Measurements from ENCODE around the gene LIM2. TPM values are rescaled to one million over a fixed set of nuclear protein-coding genes. Genes with fewer than 3 reads are reported as not detected.

Gene LIM2
- total RNA-seq, 1 donor from 2014 or later: not detected

DNA sequence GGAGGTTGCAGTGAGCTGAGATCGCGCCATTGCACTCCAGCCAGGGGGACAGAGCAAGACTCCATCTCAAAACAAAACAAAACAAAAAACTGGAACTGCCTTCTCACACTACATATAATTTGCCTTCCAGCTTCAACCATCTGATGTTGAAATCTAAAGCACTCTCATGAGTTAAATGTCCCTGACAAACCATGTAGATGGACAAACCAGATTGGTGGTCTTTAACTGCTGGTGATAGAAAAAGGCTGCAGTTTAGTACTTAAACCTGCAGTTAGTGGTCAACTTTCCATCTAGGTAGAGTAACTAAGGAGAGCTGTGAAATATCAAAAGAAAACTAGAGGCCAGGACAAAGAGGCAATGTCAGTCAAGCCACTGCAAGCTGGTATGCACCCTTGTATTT lies 8.4 kb upstream of the LIM2 start:
- H3K27me3 ChIP-seq: no peaks in the 10 kb centered on the region
- intact Hi-C loops (cut with DNase I): loop anchor here (10.0 kb wide), 1 partner anchor 61 kb away; no protein-coding TSS in a partner anchor
- H3K27ac ChIP-seq: no peak overlapping the region
- no peak for DNase-seq (ENCODE audit: extremely low spot score in 2 of 2)
- no peaks in the 10 kb centered on the region for H3K9me3 ChIP-seq
- no peaks in the 10 kb centered on the region for H3K36me3 ChIP-seq
- H3K4me1 ChIP-seq: peaks cover 14% of the 10 kb centered on the region
- H3K4me3 ChIP-seq: no peak overlapping the region
- TF ChIP-seq POLR2A (IDR thresholded peaks at IDR 0.05) (no peak), POLR2AphosphoS5 (IDR thresholded peaks at IDR 0.05; ENCODE audit: insufficient read depth in 1 of 2, low read depth in 1 of 2) (no peak)
- TF ChIP-seq, protein P1, sequence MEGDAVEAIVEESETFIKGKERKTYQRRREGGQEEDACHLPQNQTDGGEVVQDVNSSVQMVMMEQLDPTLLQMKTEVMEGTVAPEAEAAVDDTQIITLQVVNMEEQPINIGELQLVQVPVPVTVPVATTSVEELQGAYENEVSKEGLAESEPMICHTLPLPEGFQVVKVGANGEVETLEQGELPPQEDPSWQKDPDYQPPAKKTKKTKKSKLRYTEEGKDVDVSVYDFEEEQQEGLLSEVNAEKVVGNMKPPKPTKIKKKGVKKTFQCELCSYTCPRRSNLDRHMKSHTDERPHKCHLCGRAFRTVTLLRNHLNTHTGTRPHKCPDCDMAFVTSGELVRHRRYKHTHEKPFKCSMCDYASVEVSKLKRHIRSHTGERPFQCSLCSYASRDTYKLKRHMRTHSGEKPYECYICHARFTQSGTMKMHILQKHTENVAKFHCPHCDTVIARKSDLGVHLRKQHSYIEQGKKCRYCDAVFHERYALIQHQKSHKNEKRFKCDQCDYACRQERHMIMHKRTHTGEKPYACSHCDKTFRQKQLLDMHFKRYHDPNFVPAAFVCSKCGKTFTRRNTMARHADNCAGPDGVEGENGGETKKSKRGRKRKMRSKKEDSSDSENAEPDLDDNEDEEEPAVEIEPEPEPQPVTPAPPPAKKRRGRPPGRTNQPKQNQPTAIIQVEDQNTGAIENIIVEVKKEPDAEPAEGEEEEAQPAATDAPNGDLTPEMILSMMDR (IDR thresholded peaks at IDR 0.05): no peak

GRCh38 chr19:51394050-51394836 lies 6.5 kb upstream of the LIM2 start:
- peak overlapping the region; percentile 37 to 40 for H3K4me3 ChIP-seq
- peak overlapping the region; percentile 78 for H3K27ac ChIP-seq
- peaks cover 14% of the 10 kb centered on the region for H3K4me1 ChIP-seq
- intact Hi-C loops (cut with DNase I): loop anchor here (10.0 kb wide), 1 partner anchor 59 kb away; no protein-coding TSS in a partner anchor
- H3K27me3 ChIP-seq: no peaks in the 10 kb centered on the region
- TF ChIP-seq POLR2A (IDR thresholded peaks at IDR 0.05) (no peak), POLR2AphosphoS5 (IDR thresholded peaks at IDR 0.05; ENCODE audit: insufficient read depth in 1 of 2, low read depth in 1 of 2) (peak; percentile 64 to 90)
- peak in 1 of 2 donors; percentile 96 for DNase-seq (ENCODE audit: extremely low spot score in 2 of 2)
- H3K9me3 ChIP-seq: no peaks in the 10 kb centered on the region
- H3K36me3 ChIP-seq: no peaks in the 10 kb centered on the region

GRCh38 chr19:51392701-51393100 lies 4.9 kb upstream of the LIM2 start:
- no peak overlapping the region for H3K4me3 ChIP-seq
- H3K27me3 ChIP-seq: no peaks in the 10 kb centered on the region
- no peak for DNase-seq (ENCODE audit: extremely low spot score in 2 of 2)
- no peaks in the 10 kb centered on the region for H3K9me3 ChIP-seq
- intact Hi-C loops (cut with DNase I): loop anchor here (10.0 kb wide), 1 partner anchor 58 kb away; no protein-coding TSS in a partner anchor
- no peak for TF ChIP-seq POLR2A (IDR thresholded peaks at IDR 0.05)
- TF ChIP-seq, protein P1 (IDR thresholded peaks at IDR 0.05): no peak
- no peak for TF ChIP-seq POLR2AphosphoS5 (IDR thresholded peaks at IDR 0.05; ENCODE audit: insufficient read depth in 1 of 2, low read depth in 1 of 2)
- H3K36me3 ChIP-seq: no peaks in the 10 kb centered on the region
- H3K27ac ChIP-seq: no peak overlapping the region
- H3K4me1 ChIP-seq: peaks cover 14% of the 10 kb centered on the region

DNA sequence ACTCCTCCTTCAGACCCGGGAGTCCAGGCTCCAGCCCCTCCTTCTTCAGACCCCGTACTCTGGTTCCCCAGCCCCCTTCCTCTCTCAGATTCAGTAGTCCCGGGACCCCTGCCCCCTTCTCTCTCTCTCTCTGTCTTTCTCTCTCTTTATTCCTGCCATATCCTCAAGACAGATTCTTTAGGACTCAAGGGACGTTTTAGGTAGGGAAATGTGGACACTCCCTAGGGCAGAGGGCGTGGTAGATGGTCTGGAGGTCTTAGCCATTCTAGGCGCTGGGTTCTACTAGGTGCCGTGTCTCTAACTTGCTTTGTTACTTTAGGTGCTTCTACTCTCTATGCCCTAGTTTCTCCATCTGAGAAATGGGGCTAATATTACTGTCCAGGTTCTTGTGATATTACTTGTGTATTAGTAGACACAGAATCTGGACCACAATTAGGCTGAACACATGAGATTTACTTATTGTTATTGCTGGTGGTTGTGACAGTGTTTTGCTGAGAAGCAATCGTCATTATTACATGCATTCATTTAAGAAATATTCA lies 3.4 kb upstream of the LIM2 start:
- intact Hi-C loops (cut with DNase I): loop anchor here (10.0 kb wide), 1 partner anchor 56 kb away; no protein-coding TSS in a partner anchor
- no peak overlapping the region for H3K4me3 ChIP-seq
- H3K4me1 ChIP-seq: peaks cover 14% of the 10 kb centered on the region
- TF ChIP-seq, protein P1 (IDR thresholded peaks at IDR 0.05): no peak
- TF ChIP-seq POLR2AphosphoS5 (IDR thresholded peaks at IDR 0.05; ENCODE audit: insufficient read depth in 1 of 2, low read depth in 1 of 2) (no peak), POLR2A (IDR thresholded peaks at IDR 0.05) (no peak)
- H3K27ac ChIP-seq: no peak overlapping the region
- H3K9me3 ChIP-seq: no peaks in the 10 kb centered on the region
- H3K36me3 ChIP-seq: no peaks in the 10 kb centered on the region
- H3K27me3 ChIP-seq: no peaks in the 10 kb centered on the region
- DNase-seq (ENCODE audit: extremely low spot score in 2 of 2): no peak

DNA sequence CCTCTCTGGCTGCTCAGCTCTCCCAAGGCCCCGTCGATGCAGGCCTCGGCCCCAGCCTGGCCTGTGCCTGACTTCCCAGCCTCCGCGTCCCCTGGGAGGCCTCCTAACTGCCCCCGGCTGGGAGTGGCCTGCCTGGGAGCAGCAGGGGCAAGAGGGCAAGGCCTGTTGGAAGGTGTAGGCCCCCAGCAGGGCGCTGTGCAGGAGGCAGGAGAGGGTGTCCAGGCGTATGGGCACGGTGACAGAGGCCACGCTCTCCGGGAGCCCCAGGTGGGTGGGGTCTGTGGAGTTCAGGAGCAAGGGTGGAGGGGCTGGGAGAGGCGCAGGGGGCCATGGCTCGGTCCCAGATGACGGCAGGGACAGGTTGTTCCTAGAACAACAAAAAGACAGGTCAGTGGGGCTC lies 1.4 kb upstream of the LIM2 start:
- TF ChIP-seq, protein P1 (IDR thresholded peaks at IDR 0.05): no peak
- TF ChIP-seq POLR2A (IDR thresholded peaks at IDR 0.05) (no peak), POLR2AphosphoS5 (IDR thresholded peaks at IDR 0.05; ENCODE audit: insufficient read depth in 1 of 2, low read depth in 1 of 2) (no peak)
- Histone ChIP-seq H3K27ac (no peak overlapping the region), H3K36me3 (no peaks in the 10 kb centered on the region), H3K4me3 (no peak overlapping the region), H3K9me3 (no peaks in the 10 kb centered on the region), H3K4me1 (peaks cover 5% of the 10 kb centered on the region), H3K27me3 (no peaks in the 10 kb centered on the region)
- DNase-seq (ENCODE audit: extremely low spot score in 2 of 2): no peak
- intact Hi-C loops (cut with DNase I): no loop called here

Data from vagina (tissue), 2 donors.